ENCODE results near the gene PIPOX.
A peak's percentile ranks its signal among the peaks of the same experiment; 100 is the strongest.

PIPOX gene

DNA sequence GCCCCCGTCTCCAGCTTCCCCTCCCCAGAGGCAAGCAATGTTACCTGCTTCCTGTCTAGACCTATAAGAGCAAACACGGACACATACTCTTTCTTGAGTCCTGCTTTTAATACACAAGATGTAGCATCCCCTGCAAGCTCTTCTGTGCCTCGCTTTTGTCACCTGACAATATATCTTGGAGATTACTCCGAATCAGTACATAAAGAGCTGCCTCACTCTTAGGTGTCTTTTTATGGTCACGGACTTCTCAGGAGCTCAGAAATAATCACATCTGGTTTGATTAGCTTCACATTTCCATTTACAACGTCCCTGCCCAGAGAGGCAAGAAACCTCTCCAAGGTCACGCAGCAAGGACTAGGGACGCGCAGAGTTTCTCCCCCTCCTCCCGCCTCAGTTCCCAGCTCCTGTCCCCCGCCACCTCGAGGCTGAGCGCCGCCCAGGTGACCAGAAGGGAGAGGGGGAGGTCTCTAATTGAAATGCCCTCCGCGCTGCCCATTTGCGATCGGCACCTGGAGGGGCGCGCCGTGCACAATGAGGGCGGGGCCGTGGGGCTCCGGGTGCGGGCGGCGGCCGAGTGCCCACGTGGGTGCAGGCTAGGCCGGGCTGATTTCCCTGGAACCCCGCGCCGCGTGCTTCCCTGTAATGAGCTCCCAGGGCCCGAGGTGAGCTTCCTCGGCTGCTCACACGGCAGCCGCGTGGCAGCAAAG lies 23.3 kb upstream of the PIPOX start:
- Histone ChIP-seq H4K20me1 (ENCODE audit: insufficient read depth, low read length) (no peaks in the 10 kb centered on the region), H3K9ac (ENCODE audit: low read length) (no peak overlapping the region), H3K4me2 (ENCODE audit: low read length) (peak overlapping the region; percentile 24)

DNA sequence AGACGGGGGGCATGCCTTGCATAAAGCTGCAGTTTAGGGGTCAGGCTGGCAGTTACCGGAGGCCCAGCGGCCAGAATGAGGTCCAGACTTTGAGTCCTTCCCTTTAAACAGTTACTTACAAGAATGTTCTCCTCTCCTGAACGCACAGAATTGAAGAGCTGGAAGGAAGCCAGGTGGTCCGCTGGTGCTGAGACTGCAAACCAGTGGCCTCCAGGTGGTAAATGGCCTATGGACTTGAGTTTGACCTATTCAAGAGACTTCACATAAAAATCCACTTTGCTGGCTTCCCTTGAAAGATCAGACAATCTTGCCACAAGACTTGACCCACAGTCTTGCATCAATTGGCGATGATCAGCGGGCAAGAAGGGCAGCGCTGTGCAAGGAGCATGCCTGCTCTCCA lies 22.4 kb upstream of the PIPOX start:
- Histone ChIP-seq H3K9me3 (ENCODE audit: insufficient read depth, low read length) (no peaks in the 10 kb centered on the region), H3K4me3 (ENCODE audit: low read length) (no peak overlapping the region), H3K27me3 (ENCODE audit: low read depth, low read length) (peaks cover 34% of the 10 kb centered on the region), H2AFZ (ENCODE audit: low read depth, low read length) (no peak overlapping the region), H4K20me1 (ENCODE audit: insufficient read depth, low read length) (no peaks in the 10 kb centered on the region), H3K9ac (ENCODE audit: low read length) (no peak overlapping the region), H3K27ac (ENCODE audit: low read length) (no peak overlapping the region), H3K4me1 (ENCODE audit: low read length) (peaks cover 7% of the 10 kb centered on the region; the same call in 1 of the 2 replicates), H3K4me2 (ENCODE audit: low read length) (no peak overlapping the region), H3K79me2 (ENCODE audit: low read length) (no peaks in the 10 kb centered on the region), H3K36me3 (replicated peaks; ENCODE audit: low read depth, low read length) (no peaks in the 10 kb centered on the region)
- TF ChIP-seq, protein P1, sequence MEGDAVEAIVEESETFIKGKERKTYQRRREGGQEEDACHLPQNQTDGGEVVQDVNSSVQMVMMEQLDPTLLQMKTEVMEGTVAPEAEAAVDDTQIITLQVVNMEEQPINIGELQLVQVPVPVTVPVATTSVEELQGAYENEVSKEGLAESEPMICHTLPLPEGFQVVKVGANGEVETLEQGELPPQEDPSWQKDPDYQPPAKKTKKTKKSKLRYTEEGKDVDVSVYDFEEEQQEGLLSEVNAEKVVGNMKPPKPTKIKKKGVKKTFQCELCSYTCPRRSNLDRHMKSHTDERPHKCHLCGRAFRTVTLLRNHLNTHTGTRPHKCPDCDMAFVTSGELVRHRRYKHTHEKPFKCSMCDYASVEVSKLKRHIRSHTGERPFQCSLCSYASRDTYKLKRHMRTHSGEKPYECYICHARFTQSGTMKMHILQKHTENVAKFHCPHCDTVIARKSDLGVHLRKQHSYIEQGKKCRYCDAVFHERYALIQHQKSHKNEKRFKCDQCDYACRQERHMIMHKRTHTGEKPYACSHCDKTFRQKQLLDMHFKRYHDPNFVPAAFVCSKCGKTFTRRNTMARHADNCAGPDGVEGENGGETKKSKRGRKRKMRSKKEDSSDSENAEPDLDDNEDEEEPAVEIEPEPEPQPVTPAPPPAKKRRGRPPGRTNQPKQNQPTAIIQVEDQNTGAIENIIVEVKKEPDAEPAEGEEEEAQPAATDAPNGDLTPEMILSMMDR (IDR thresholded peaks at IDR 0.05; ENCODE audit: low read depth, low read length): no peak
- TF ChIP-seq EZH2phosphoT487 (IDR thresholded peaks at IDR 0.05; ENCODE audit: low read depth): no peak

More for the DNA sequence above, 23.3 kb upstream of the PIPOX start:
- H3K9me3 ChIP-seq (ENCODE audit: insufficient read depth, low read length): no peaks in the 10 kb centered on the region
- TF ChIP-seq, protein P1 (IDR thresholded peaks at IDR 0.05; ENCODE audit: low read depth, low read length): no peak
- no peak for TF ChIP-seq EZH2phosphoT487 (IDR thresholded peaks at IDR 0.05; ENCODE audit: low read depth)
- H3K79me2 ChIP-seq (ENCODE audit: low read length): no peaks in the 10 kb centered on the region
- peaks cover 40% of the 10 kb centered on the region for H3K27me3 ChIP-seq (ENCODE audit: low read depth, low read length)
- H3K36me3 ChIP-seq (replicated peaks; ENCODE audit: low read depth, low read length): no peaks in the 10 kb centered on the region
- H2AFZ ChIP-seq (ENCODE audit: low read depth, low read length): peak overlapping the region; percentile 77
- H3K27ac ChIP-seq (ENCODE audit: low read length): no peak overlapping the region
- no peak overlapping the region for H3K4me3 ChIP-seq (ENCODE audit: low read length)
- H3K4me1 ChIP-seq (ENCODE audit: low read length): peaks cover 7% of the 10 kb centered on the region; the same call in 1 of the 2 replicates

DNA sequence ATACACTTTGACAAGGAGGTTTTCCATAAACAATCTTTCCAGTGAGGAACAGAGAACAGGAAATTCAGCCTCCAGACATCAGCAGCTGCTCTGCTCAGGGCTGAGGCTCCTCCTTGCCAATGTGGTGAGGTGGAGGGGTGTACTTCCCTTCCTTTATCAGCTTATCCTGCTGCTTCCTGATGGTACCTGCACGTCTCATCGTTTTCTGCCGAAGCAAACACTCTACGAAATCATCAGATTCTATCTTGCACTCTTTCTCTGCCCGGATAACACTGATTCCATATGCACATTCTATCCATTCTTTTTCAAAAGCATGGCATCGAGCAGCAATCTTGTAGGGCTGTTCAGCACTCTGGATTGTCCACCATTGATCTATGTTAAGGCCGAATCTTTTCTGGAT lies 21.7 kb upstream of the PIPOX start:
- H3K9me3 ChIP-seq (ENCODE audit: insufficient read depth, low read length): no peaks in the 10 kb centered on the region
- H3K9ac ChIP-seq (ENCODE audit: low read length): no peak overlapping the region

DNA sequence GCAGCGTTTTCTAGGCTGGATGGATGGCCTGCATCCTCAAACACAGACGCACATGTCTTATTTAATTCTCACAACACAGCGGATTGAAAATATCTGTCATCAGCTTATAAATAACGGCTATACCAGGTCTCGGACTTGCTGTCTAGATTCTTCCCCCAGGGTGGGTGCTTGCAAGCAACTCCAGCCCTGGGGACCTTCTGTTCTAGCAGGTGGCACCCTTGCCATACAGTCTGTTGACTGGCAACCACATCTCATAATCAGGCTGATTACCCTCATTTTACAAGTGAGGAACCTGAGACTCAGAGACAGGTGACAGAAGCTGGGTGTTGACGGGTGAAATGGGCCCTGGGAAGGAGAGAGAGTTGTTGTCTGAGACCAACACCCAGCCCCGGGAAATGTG lies 20.9 kb upstream of the PIPOX start:
- no peak overlapping the region for H3K4me3 ChIP-seq (ENCODE audit: low read length)

More for the DNA sequence above, 21.7 kb upstream of the PIPOX start:
- H3K36me3 ChIP-seq (replicated peaks; ENCODE audit: low read depth, low read length): no peaks in the 10 kb centered on the region
- H4K20me1 ChIP-seq (ENCODE audit: insufficient read depth, low read length): no peaks in the 10 kb centered on the region
- peaks cover 7% of the 10 kb centered on the region; the same call in 1 of the 2 replicates for H3K4me1 ChIP-seq (ENCODE audit: low read length)
- H3K27ac ChIP-seq (ENCODE audit: low read length): no peak overlapping the region
- no peak overlapping the region for H2AFZ ChIP-seq (ENCODE audit: low read depth, low read length)
- H3K4me3 ChIP-seq (ENCODE audit: low read length): no peak overlapping the region
- H3K79me2 ChIP-seq (ENCODE audit: low read length): no peaks in the 10 kb centered on the region
- no peak overlapping the region for H3K4me2 ChIP-seq (ENCODE audit: low read length)
- no peak for TF ChIP-seq EZH2phosphoT487 (IDR thresholded peaks at IDR 0.05; ENCODE audit: low read depth)
- TF ChIP-seq, protein P1 (IDR thresholded peaks at IDR 0.05; ENCODE audit: low read depth, low read length): no peak
- H3K27me3 ChIP-seq (ENCODE audit: low read depth, low read length): peaks cover 34% of the 10 kb centered on the region

More for the DNA sequence above, 20.9 kb upstream of the PIPOX start:
- peaks cover 7% of the 10 kb centered on the region; the same call in 1 of the 2 replicates for H3K4me1 ChIP-seq (ENCODE audit: low read length)
- no peaks in the 10 kb centered on the region for H4K20me1 ChIP-seq (ENCODE audit: insufficient read depth, low read length)
- H3K79me2 ChIP-seq (ENCODE audit: low read length): no peaks in the 10 kb centered on the region
- no peak for TF ChIP-seq EZH2phosphoT487 (IDR thresholded peaks at IDR 0.05; ENCODE audit: low read depth)
- TF ChIP-seq, protein P1 (IDR thresholded peaks at IDR 0.05; ENCODE audit: low read depth, low read length): no peak
- no peak overlapping the region for H2AFZ ChIP-seq (ENCODE audit: low read depth, low read length)
- no peak overlapping the region for H3K4me2 ChIP-seq (ENCODE audit: low read length)
- no peak overlapping the region for H3K9ac ChIP-seq (ENCODE audit: low read length)
- no peaks in the 10 kb centered on the region for H3K36me3 ChIP-seq (replicated peaks; ENCODE audit: low read depth, low read length)
- H3K9me3 ChIP-seq (ENCODE audit: insufficient read depth, low read length): no peaks in the 10 kb centered on the region
- H3K27ac ChIP-seq (ENCODE audit: low read length): no peak overlapping the region
- H3K27me3 ChIP-seq (ENCODE audit: low read depth, low read length): peaks cover 33% of the 10 kb centered on the region
